Activated T-cell treated with anti-CD3 and anti-CD28 coated beads, Interleukin-2, amount 50 U/mL, for 4 hours (primary cell): ENCODE data around the gene KDM3B. TPM values are rescaled to one million over a fixed set of nuclear protein-coding genes. Genes with fewer than 3 reads are reported as not detected.
"Not testable (repeated sequence)": the region's sequence is repeated elsewhere in the genome, so short reads cannot be mapped to it uniquely, and the experiment has no call there.

Source experiments
- ATAC-seq, 2 donors: fragments of 200-7000 bp; cut with Tn5 transposase; one replicate each; pipeline ENCODE4 v1.10.0; 2021
- DNase-seq: peaks from one replicate; pipeline ENCODE4 v3.0.0-alpha.2; 2020
- H3K27me3 Mint-ChIP-seq: one replicate; pipeline ENCODE4 v1.8.0; 2021; ENCODE audit warnings: low read depth, mixed read lengths
- H3K36me3 Mint-ChIP-seq: one replicate; pipeline ENCODE4 v1.8.0; 2022; ENCODE audit warnings: mixed read lengths; ENCODE audit not compliant: insufficient read depth
- H3K4me1 Mint-ChIP-seq: one replicate; pipeline ENCODE4 v1.8.0; 2021; ENCODE audit warnings: low read depth, mixed read lengths
- H3K4me3 Mint-ChIP-seq: one replicate; pipeline ENCODE4 v1.8.0; 2021; ENCODE audit warnings: mild to moderate bottlenecking, moderate library complexity, mixed read lengths
- H3K9me3 Mint-ChIP-seq: one replicate; pipeline ENCODE4 v1.8.0; 2021; ENCODE audit warnings: mixed read lengths
- total RNA-seq, 3 donors: library from RNA; stranded (reverse); gene quantifications; one replicate each; pipeline ENCODE4 v1.2.1, GENCODE V29; 2021

The KDM3B gene
- total RNA-seq, 3 donors from 2014 or later = 33.6 to 35.6 (median 34.4) TPM

DNA sequence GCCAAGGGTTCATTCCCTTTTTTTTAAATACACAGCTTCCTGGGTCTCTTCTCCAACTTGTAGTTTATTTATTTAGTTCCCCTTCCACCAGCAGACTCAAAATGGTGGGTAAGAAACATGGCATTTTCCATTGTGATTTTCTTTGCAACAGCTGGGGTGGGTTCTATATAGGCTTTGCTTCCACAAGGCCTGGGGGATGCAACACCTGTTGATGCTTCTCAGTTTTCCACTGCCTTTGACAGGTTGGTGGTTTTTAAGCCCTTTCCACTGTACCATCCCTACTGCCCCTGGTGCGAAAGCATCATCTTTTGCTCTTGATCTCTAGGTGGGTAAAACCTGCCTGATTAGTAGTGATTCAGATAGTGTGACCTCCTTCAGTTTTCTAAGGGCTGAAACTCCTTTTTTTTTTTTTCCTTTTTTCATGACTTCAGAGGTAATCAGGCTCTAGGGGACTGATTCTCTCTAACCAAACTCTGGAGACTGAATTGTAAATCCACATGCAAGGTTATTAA lies 8.5 kb downstream of the KDM3B start:
- ATAC-seq = peak in 1 of 2 donors; percentile 28
- Mint-ChIP-seq H3K36me3 (peaks cover 4% of the 10 kb centered on the region), H3K4me1 (peaks cover 32% of the 10 kb centered on the region), H3K27me3 (no peaks in the 10 kb centered on the region), H3K4me3 (no peak overlapping the region), H3K9me3 (no peaks in the 10 kb centered on the region)
- no peak for DNase-seq

DNA sequence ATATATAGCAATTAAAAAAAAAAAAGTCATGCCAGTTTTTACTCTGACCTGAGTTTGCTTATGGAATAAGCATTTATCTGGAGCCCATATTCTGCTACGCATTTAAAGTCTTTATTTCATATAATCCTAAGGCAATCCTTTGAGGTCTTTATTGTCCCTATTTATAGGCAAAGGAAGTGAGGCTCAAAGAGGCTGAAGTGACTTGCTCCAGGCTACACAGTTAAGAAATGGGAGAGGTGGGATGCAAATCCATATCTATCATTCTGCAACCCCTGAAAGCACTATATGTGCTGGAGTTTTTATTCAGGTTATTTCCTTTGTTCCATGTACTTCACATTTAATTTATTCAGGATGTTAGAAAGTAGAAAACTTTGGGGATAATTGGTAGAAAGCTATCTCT lies 12.1 kb downstream of the KDM3B start:
- Mint-ChIP-seq H3K27me3 (no peaks in the 10 kb centered on the region), H3K9me3 (no peaks in the 10 kb centered on the region), H3K4me3 (no peak overlapping the region), H3K4me1 (peaks cover 50% of the 10 kb centered on the region), H3K36me3 (peaks cover 4% of the 10 kb centered on the region)
- DNase-seq (no peak), ATAC-seq (no peak)

DNA sequence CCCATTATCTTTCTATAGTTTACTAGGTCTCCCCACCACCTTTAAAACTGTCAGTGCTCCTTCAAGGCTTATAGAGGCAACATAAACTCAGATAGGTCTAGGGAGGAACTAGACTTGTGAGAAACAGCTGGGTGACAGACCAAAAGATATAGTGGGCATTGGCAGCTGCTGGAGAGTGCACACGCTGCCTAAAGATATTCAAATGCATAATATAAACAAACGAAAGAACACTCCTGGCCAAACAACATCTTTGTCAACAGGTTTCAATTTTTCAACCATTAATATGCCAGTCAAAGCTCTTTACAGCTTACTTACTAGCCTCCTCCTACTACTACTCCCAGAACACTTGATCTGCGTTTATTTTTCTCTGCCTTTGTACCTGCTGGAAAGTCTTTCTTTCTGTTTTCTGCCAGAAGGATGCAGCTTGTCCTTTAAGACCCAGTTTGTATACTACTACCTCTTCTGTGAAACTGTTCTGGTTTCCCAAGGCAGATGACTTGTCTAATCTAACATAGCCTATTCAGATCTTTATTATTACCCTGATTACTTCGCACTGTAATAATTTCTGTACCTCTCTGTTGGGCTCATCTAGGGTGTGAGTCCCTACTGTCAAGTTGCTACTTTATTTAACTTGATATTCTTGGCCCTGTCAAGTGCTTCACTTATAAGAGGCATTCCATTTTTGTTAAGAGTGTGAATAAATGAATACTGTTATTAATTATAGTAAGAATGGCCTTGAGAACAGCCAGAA lies 14.3 kb downstream of the KDM3B start:
- Mint-ChIP-seq H3K9me3 (no peaks in the 10 kb centered on the region), H3K4me1 (peaks cover 41% of the 10 kb centered on the region), H3K4me3 (no peak overlapping the region), H3K36me3 (peaks cover 4% of the 10 kb centered on the region), H3K27me3 (no peaks in the 10 kb centered on the region)
- DNase-seq (no peak), ATAC-seq (no peak)

GRCh38 chr5:138369261-138369660 lies 16.8 kb downstream of the KDM3B start:
- no peaks in the 10 kb centered on the region for H3K27me3 Mint-ChIP-seq
- peaks cover under 1% of the 10 kb centered on the region for H3K36me3 Mint-ChIP-seq
- H3K4me1 Mint-ChIP-seq = peaks cover 36% of the 10 kb centered on the region
- DNase-seq (no peak), ATAC-seq (no peak)
- no peaks in the 10 kb centered on the region for H3K9me3 Mint-ChIP-seq
- H3K4me3 Mint-ChIP-seq = no peak overlapping the region

DNA sequence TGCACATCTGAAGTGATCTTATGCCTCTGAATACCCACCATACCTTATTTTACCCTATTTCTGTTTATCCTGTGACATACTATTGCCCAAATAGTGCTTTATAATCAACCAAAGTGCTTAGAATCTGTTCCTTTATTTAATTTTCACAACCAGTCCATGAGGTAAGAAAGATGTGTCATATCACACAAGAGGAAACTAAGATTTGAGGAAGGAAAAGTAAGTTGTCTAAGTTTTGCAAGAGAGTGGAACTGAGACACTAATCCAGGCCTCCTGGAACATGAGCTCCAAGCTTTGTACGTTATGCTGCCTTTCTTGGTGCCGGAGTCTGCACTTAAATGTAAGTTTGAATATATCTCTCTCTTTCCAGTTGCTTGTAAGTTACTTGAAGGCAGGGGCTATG lies 17.2 kb downstream of the KDM3B start:
- H3K36me3 Mint-ChIP-seq = no peaks in the 10 kb centered on the region
- no peaks in the 10 kb centered on the region for H3K9me3 Mint-ChIP-seq
- ATAC-seq = no peak
- no peaks in the 10 kb centered on the region for H3K27me3 Mint-ChIP-seq
- H3K4me1 Mint-ChIP-seq = peaks cover 35% of the 10 kb centered on the region
- DNase-seq = no peak
- H3K4me3 Mint-ChIP-seq = no peak overlapping the region

GRCh38 chr5:138370537-138370936 lies 18.1 kb downstream of the KDM3B start:
- DNase-seq (no peak), ATAC-seq (no peak)
- Mint-ChIP-seq H3K4me1 (peaks cover 35% of the 10 kb centered on the region), H3K9me3 (no peaks in the 10 kb centered on the region), H3K4me3 (no peak overlapping the region), H3K27me3 (no peaks in the 10 kb centered on the region), H3K36me3 (no peaks in the 10 kb centered on the region)

- Mint-ChIP-seq H3K4me3 (no peak overlapping the region), H3K9me3 (no peaks in the 10 kb centered on the region), H3K4me1 (peaks cover 29% of the 10 kb centered on the region), H3K27me3 (no peaks in the 10 kb centered on the region), H3K36me3 (no peaks in the 10 kb centered on the region)
- DNase-seq (no peak), ATAC-seq (no peak)
Measured at GRCh38 chr5:138371454-138371853, 19.0 kb downstream of the KDM3B start.

- no peaks in the 10 kb centered on the region for H3K27me3 Mint-ChIP-seq
- peaks cover 21% of the 10 kb centered on the region for H3K4me1 Mint-ChIP-seq
- H3K4me3 Mint-ChIP-seq = no peak overlapping the region
- H3K36me3 Mint-ChIP-seq = peaks cover 4% of the 10 kb centered on the region
- ATAC-seq (peak; percentile 41 to 43), DNase-seq (no peak)
- H3K9me3 Mint-ChIP-seq = no peaks in the 10 kb centered on the region
Measured at GRCh38 chr5:138372225-138372624, 19.7 kb downstream of the KDM3B start.

DNA sequence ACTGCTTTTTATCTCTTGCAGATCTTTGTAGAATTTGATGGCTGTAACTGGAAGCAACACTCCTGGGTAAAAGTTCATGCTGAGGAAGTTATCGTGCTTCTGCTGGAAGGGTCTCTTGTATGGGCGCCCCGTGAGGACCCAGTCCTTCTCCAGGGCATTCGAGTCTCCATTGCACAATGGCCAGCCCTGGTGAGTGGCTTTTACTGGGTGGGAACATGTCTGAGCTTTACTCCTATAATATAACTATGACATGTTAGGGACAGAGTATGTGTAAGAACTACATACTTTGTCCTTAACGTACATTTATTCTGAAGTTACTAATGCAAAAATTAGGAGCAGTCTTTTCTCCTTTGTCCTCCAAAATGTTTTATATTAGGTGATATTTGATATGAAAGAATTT lies 20.2 kb downstream of the KDM3B start:
- DNase-seq (no peak), ATAC-seq (no peak)
- peaks cover 8% of the 10 kb centered on the region for H3K36me3 Mint-ChIP-seq
- H3K4me1 Mint-ChIP-seq = peaks cover 21% of the 10 kb centered on the region
- no peaks in the 10 kb centered on the region for H3K27me3 Mint-ChIP-seq
- no peaks in the 10 kb centered on the region for H3K9me3 Mint-ChIP-seq
- no peak overlapping the region for H3K4me3 Mint-ChIP-seq

DNA sequence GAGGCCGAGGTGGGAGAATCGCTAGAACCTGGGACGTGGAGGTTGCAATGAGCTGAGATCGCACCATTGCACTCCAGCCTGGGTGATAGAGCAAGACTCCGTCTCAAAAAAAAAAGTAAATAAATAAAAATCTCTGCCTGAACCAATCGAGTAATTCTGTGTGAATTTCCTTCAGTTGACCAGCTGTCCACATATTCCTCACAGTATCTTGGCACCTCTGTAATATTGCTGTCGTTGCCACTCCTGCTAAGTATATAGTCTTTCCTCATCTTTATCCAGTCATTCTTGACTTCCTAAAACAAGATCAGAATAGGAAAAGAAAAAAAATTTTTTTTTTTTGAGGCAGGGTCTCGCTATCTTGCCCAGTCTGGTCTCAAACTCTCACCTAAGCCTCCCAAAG lies 29.9 kb downstream of the KDM3B start:
- DNase-seq = no peak
- Mint-ChIP-seq H3K4me1 (no peaks in the 10 kb centered on the region), H3K36me3 (peaks cover 31% of the 10 kb centered on the region), H3K4me3 (no peak overlapping the region), H3K9me3 (no peaks in the 10 kb centered on the region), H3K27me3 (no peaks in the 10 kb centered on the region)
- no peak for ATAC-seq

GRCh38 chr5:138385660-138386059 lies 33.2 kb downstream of the KDM3B start:
- ATAC-seq (no peak), DNase-seq (no peak)
- H3K4me1 Mint-ChIP-seq = no peaks in the 10 kb centered on the region
- peaks cover 28% of the 10 kb centered on the region for H3K36me3 Mint-ChIP-seq
- no peaks in the 10 kb centered on the region for H3K9me3 Mint-ChIP-seq
- no peak overlapping the region for H3K4me3 Mint-ChIP-seq
- no peaks in the 10 kb centered on the region for H3K27me3 Mint-ChIP-seq

- Mint-ChIP-seq H3K4me1 (no peaks in the 10 kb centered on the region), H3K36me3 (peaks cover 30% of the 10 kb centered on the region), H3K4me3 (no peak overlapping the region), H3K27me3 (no peaks in the 10 kb centered on the region), H3K9me3 (no peaks in the 10 kb centered on the region)
- ATAC-seq = no peak
- DNase-seq = no peak
Measured at GRCh38 chr5:138386290-138386689, 33.8 kb downstream of the KDM3B start.

GRCh38 chr5:138389332-138389731 lies 36.8 kb downstream of the KDM3B start:
- H3K36me3 Mint-ChIP-seq = peaks cover 29% of the 10 kb centered on the region
- no peaks in the 10 kb centered on the region for H3K9me3 Mint-ChIP-seq
- DNase-seq = no peak
- H3K4me1 Mint-ChIP-seq = no peaks in the 10 kb centered on the region
- ATAC-seq = no peak
- no peak overlapping the region for H3K4me3 Mint-ChIP-seq
- no peaks in the 10 kb centered on the region for H3K27me3 Mint-ChIP-seq

- not testable (repeated sequence) for ATAC-seq, DNase-seq
- H3K36me3 Mint-ChIP-seq = peaks cover 35% of the 10 kb centered on the region
Measured at GRCh38 chr5:138389911-138390310, 37.4 kb downstream of the KDM3B start.

DNA sequence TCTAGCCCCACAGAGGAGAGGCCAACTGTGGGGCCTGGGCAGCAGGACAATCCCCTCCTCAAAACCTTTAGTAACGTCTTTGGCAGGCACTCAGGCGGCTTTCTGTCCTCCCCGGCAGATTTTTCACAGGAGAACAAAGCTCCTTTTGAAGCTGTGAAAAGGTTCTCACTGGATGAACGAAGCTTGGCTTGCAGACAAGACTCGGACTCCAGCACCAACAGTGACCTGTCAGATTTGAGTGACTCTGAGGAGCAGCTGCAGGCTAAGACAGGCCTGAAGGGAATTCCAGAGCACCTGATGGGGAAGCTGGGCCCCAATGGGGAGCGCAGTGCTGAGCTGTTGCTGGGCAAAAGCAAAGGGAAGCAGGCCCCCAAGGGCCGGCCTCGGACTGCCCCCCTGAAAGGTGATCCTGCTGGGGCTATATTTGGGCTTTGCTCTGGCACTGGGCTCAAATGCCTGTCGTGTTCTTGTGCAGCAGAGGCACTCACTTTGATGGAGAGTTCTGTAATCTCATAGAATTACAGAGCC lies 39.4 kb downstream of the KDM3B start:
- peaks cover 34% of the 10 kb centered on the region for H3K36me3 Mint-ChIP-seq
- H3K9me3 Mint-ChIP-seq = no peaks in the 10 kb centered on the region
- no peaks in the 10 kb centered on the region for H3K4me1 Mint-ChIP-seq
- ATAC-seq = no peak
- DNase-seq = no peak
- no peak overlapping the region for H3K4me3 Mint-ChIP-seq
- no peaks in the 10 kb centered on the region for H3K27me3 Mint-ChIP-seq

More at GRCh38 chr5:138389911-138390310, 37.4 kb downstream of the KDM3B start:
- H3K4me3 Mint-ChIP-seq, H3K4me1 Mint-ChIP-seq, H3K9me3 Mint-ChIP-seq, H3K27me3 Mint-ChIP-seq: not testable (repeated sequence)
